ENCODE data around the gene GAS1.

Gene GAS1

GRCh38 chr9:86978413-86978812 is 31.1 kb upstream of the GAS1 start:
- DNase-seq (ENCODE audit: low read depth, low spot score): peak; percentile 20
- TF ChIP-seq CTCF (IDR thresholded peaks at IDR 0.05; ENCODE audit: low read depth, low read length): no peak
- H3K4me3 ChIP-seq (ENCODE audit: low read depth, low read length): no peak overlapping the region
- in situ Hi-C loops (cut with HindIII; ENCODE audit: low sequenced_read_pairs): no loop called here

- H3K4me3 ChIP-seq (ENCODE audit: low read depth, low read length): no peak overlapping the region
- DNase-seq (ENCODE audit: low read depth, low spot score): no peak
- in situ Hi-C loops (cut with HindIII; ENCODE audit: low sequenced_read_pairs): no loop called here
- no peak for TF ChIP-seq CTCF (IDR thresholded peaks at IDR 0.05; ENCODE audit: low read depth, low read length)
Measured at GRCh38 chr9:86977205-86977835, 30.0 kb upstream of the GAS1 start.

- in situ Hi-C loops (cut with HindIII; ENCODE audit: low sequenced_read_pairs): no loop called here
- TF ChIP-seq CTCF (IDR thresholded peaks at IDR 0.05; ENCODE audit: low read depth, low read length): no peak
- H3K4me3 ChIP-seq (ENCODE audit: low read depth, low read length): no peak overlapping the region
- DNase-seq (ENCODE audit: low read depth, low spot score): no peak
Measured at GRCh38 chr9:86975606-86976005, 28.3 kb upstream of the GAS1 start.

DNA sequence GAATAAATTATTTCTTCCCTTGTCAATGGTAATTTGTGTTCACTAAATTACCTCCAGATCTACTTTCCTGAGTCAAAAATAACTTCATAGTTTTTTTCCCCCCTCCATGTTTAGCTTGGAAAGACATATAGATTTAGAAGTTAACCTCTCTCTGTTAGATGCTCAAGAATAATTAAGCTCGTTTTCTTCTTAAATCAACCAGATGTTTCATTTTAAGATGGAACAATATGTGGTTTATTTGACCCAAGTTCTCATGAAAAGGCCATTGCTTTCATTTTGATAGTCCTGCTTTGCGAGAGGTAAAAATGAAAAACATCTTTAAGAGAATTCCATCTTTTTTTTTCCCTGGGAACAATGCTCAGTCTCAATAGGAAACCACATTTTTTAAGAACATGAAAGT is 27.7 kb upstream of the GAS1 start:
- no peak for TF ChIP-seq CTCF (IDR thresholded peaks at IDR 0.05; ENCODE audit: low read depth, low read length)
- no peak overlapping the region for H3K4me3 ChIP-seq (ENCODE audit: low read depth, low read length)
- no peak for DNase-seq (ENCODE audit: low read depth, low spot score)
- in situ Hi-C loops (cut with HindIII; ENCODE audit: low sequenced_read_pairs): no loop called here

DNA sequence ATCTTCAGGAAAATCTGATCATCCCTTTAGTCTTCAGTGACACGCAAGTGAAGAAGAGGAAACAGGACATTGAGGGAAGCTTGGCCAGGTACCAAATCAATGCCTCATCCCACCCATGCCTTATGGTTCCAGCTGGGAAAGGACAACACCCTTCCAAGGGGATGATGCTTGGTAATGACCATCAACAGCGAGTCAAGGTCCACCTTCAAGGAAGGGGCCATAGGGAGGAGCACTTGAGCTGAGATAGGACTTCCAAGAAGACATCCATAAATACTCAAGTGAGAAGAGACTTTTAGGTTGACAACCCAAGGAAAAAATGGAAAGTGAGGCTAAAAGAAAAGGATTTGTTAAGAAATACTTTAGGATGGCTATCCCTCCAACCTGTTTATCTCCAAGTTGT is 27.1 kb upstream of the GAS1 start:
- H3K4me3 ChIP-seq (ENCODE audit: low read depth, low read length): no peak overlapping the region
- DNase-seq (ENCODE audit: low read depth, low spot score): no peak
- in situ Hi-C loops (cut with HindIII; ENCODE audit: low sequenced_read_pairs): no loop called here
- no peak for TF ChIP-seq CTCF (IDR thresholded peaks at IDR 0.05; ENCODE audit: low read depth, low read length)

GRCh38 chr9:86971742-86972141 is 24.4 kb upstream of the GAS1 start:
- H3K4me3 ChIP-seq (ENCODE audit: low read depth, low read length): no peak overlapping the region
- TF ChIP-seq CTCF (IDR thresholded peaks at IDR 0.05; ENCODE audit: low read depth, low read length): no peak
- in situ Hi-C loops (cut with HindIII; ENCODE audit: low sequenced_read_pairs): no loop called here
- no peak for DNase-seq (ENCODE audit: low read depth, low spot score)
